Stimulated activated CD8-positive, alpha-beta memory T cell treated with anti-CD3 and anti-CD28 coated beads, Interleukin-2, amount 100 ng/mL, for 1 hour (primary cell): ENCODE measurements around the gene SAMD5.

Experiments
- DNase-seq, 2 donors: peaks; one replicate each; pipeline ENCODE4 v3.0.0-alpha.2; 2020; ENCODE audit warnings: low read depth in 2 of 2

The SAMD5 gene

GRCh38 chr6:147508042-147508865 is at the start of gene SAMD5:
SAMD5 (plus strand) TSS chr6:147508690; CDS start chr6:147508929, 239 bp downstream.
- DNase-seq = no peak

GRCh38 chr6:147459780-147460179 is 48.7 kb upstream of the SAMD5 start:
- DNase-seq = no peak

- DNase-seq = no peak
Observed at GRCh38 chr6:147463651-147464050, 44.8 kb upstream of the SAMD5 start.

GRCh38 chr6:147467428-147467827 is 41.1 kb upstream of the SAMD5 start:
- DNase-seq = no peak

- DNase-seq = no peak
Observed at GRCh38 chr6:147467886-147468285, 40.6 kb upstream of the SAMD5 start.

GRCh38 chr6:147468634-147469033 is 39.9 kb upstream of the SAMD5 start:
- no peak for DNase-seq

GRCh38 chr6:147479857-147480256 is 28.6 kb upstream of the SAMD5 start:
- DNase-seq = no peak

- no peak for DNase-seq
Observed at GRCh38 chr6:147486683-147487082, 21.8 kb upstream of the SAMD5 start.

- no peak for DNase-seq
Observed at GRCh38 chr6:147497472-147497871, 11.0 kb upstream of the SAMD5 start.

- no peak for DNase-seq
Observed at GRCh38 chr6:147503587-147503986, 4.9 kb upstream of the SAMD5 start.

GRCh38 chr6:147504848-147505247 is 3.6 kb upstream of the SAMD5 start:
- DNase-seq = no peak

GRCh38 chr6:147506704-147507114 is 1.8 kb upstream of the SAMD5 start:
- no peak for DNase-seq

GRCh38 chr6:147507162-147508041 is 1.1 kb upstream of the SAMD5 start:
- DNase-seq = no peak

GRCh38 chr6:147508866-147509608 is 547 bp downstream of the SAMD5 start:
- no peak for DNase-seq

GRCh38 chr6:147509891-147510290 is 1.4 kb downstream of the SAMD5 start:
- no peak for DNase-seq

- no peak for DNase-seq
Observed at GRCh38 chr6:147510929-147511590, 2.6 kb downstream of the SAMD5 start.

GRCh38 chr6:147514831-147515230 is 6.3 kb downstream of the SAMD5 start:
- no peak for DNase-seq

- no peak for DNase-seq
Observed at GRCh38 chr6:147515327-147515726, 6.8 kb downstream of the SAMD5 start.

GRCh38 chr6:147522597-147522996 is 14.1 kb downstream of the SAMD5 start:
- no peak for DNase-seq

GRCh38 chr6:147525519-147526209 is 17.2 kb downstream of the SAMD5 start:
- DNase-seq = no peak

GRCh38 chr6:147527197-147527596 is 18.7 kb downstream of the SAMD5 start:
- DNase-seq = no peak
